K562 (cell line): ENCODE data around the gene CS.

Experiments used
- CTCF ChIP-seq, 3 experiments: IDR thresholded peaks in 2 of 3; conservative IDR thresholded peaks in 1 of 3; 2 replicates each; pipeline ENCODE4 v1.5.1; 2011 to 2012; ENCODE audit warnings: low read length in 3 of 3, mild to moderate bottlenecking in 3 of 3, control low read depth in 2 of 3, improper control_type of control experiment in 1 of 3, inconsistent platforms in 1 of 3, low read depth in 1 of 3, mixed read lengths in 1 of 3, moderate library complexity in 1 of 3; ENCODE audit not compliant: insufficient read depth in 2 of 3
- GABPA ChIP-seq: fragments of 200-800 bp; sonication (Bioruptor generic); conservative IDR thresholded peaks from 2 replicates; pipeline ENCODE4 v1.6.1; 2016; ENCODE audit warnings: low read depth, missing genetic modification characterization, missing compliant biosample characterization
- RAD21 ChIP-seq, 2 experiments: fragments of 250-450 bp in 1 of 2; fragments of 450-650 bp in 1 of 2; sonication (Bioruptor Pico) in 1 of 2; formaldehyde crosslinking in 1 of 2; IDR thresholded peaks in 1 of 2; conservative IDR thresholded peaks in 1 of 2; 2 replicates each; pipeline versions ENCODE4 v1.4.0 to v1.8.0; 2020 to 2022; ENCODE audit warnings: mild to moderate bottlenecking in 2 of 2, moderate library complexity in 1 of 2

- TF ChIP-seq CTCF (IDR thresholded peaks at IDR 0.05 in 2 of 3, conservative IDR thresholded peaks at IDR 0.05 in 1 of 3; ENCODE audit: insufficient read depth in 2 of 3, low read depth in 1 of 3, low read length in 3 of 3) (no peak), RAD21 (CRISPR knock-in tag; conservative IDR thresholded peaks at IDR 0.05 in 1 of 2, IDR thresholded peaks at IDR 0.05 in 1 of 2) (no peak), GABPA (tag) (no peak)
Observed at GRCh38 chr12:56311003-56311402, 10.9 kb upstream of the CS start.
